Stimulated activated CD4-positive, alpha-beta T cell treated with anti-CD3 and anti-CD28 coated beads, Interleukin-1b, Interleukin-23, amount 100 ng/mL, for 4 hours (primary cell): ENCODE results near the gene PCNT.
"Not testable (repeated sequence)": the region's sequence is repeated elsewhere in the genome, so short reads cannot be mapped to it uniquely, and the experiment has no call there.

Experiments used
- DNase-seq, 2 donors: peaks; one replicate each; pipeline ENCODE4 v3.0.0-alpha.2; 2020; ENCODE audit warnings: low read depth in 2 of 2

The PCNT gene

GRCh38 chr21:46403234-46403811, 79.4 kb downstream of the PCNT start:
- DNase-seq, result not testable (repeated sequence)

- no peak for DNase-seq
These were observed 80.3 kb downstream of the PCNT start for GRCh38 chr21:46404306-46404705.

- DNase-seq, result no peak
These were observed 82.0 kb downstream of the PCNT start for GRCh38 chr21:46406001-46406400.

- DNase-seq, result no peak
These were observed 85.9 kb downstream of the PCNT start for GRCh38 chr21:46409641-46410406.

- DNase-seq, result no peak
These were observed 86.6 kb downstream of the PCNT start for GRCh38 chr21:46410516-46410915.

- DNase-seq, result no peak
These were observed 87.3 kb downstream of the PCNT start for GRCh38 chr21:46411236-46411635.

- DNase-seq, result no peak
These were observed 87.7 kb downstream of the PCNT start for GRCh38 chr21:46411691-46412090.

- no peak for DNase-seq
These were observed 88.8 kb downstream of the PCNT start for GRCh38 chr21:46412521-46413364.

- DNase-seq, result no peak
These were observed 89.4 kb downstream of the PCNT start for GRCh38 chr21:46413365-46413696.

GRCh38 chr21:46414965-46415275, 91.0 kb downstream of the PCNT start:
- DNase-seq, result no peak

- no peak for DNase-seq
These were observed 92.6 kb downstream of the PCNT start for GRCh38 chr21:46416551-46416950.

GRCh38 chr21:46418265-46418946, 94.5 kb downstream of the PCNT start:
- DNase-seq, result no peak

GRCh38 chr21:46420241-46421190, 96.6 kb downstream of the PCNT start:
- no peak for DNase-seq

- no peak for DNase-seq
These were observed 97.3 kb downstream of the PCNT start for GRCh38 chr21:46421191-46421750.

GRCh38 chr21:46421756-46422555, 98.0 kb downstream of the PCNT start:
- no peak for DNase-seq

- no peak for DNase-seq
These were observed 98.8 kb downstream of the PCNT start for GRCh38 chr21:46422636-46423241.

- no peak for DNase-seq
These were observed 99.6 kb downstream of the PCNT start for GRCh38 chr21:46423546-46424038.

GRCh38 chr21:46424039-46424591, 100.2 kb downstream of the PCNT start:
- no peak for DNase-seq

- DNase-seq, result no peak
These were observed 100.7 kb downstream of the PCNT start for GRCh38 chr21:46424621-46425020.
